WTC11 (cell line): ENCODE results near the gene DEGS1. TPM values are rescaled to one million over a fixed set of nuclear protein-coding genes. Genes with fewer than 3 reads are reported as not detected.

Source experiments
- ATAC-seq: fragments of 200-7000 bp; cut with Tn5 transposase; 2 replicates; pipeline ENCODE4 v1.10.0; 2021; ENCODE audit warnings: mild to moderate bottlenecking, moderate library complexity
- CTCF ChIA-PET: fragments of 300-600 bp; sonication (Branson Sonifier 250); formaldehyde crosslinking; loops from one replicate; lab custom pipeline; 2021; ENCODE audit warnings: antibody characterized with exemption; lab: Charles Lee
- POLR2A ChIA-PET: fragments of 350-600 bp; sonication (Branson Sonifier 250); formaldehyde crosslinking; loops from one replicate; lab custom pipeline; 2021; ENCODE audit warnings: antibody characterized with exemption; lab: Charles Lee
- DNase-seq: peaks from one replicate; pipeline ENCODE4 v3.0.0; 2021; ENCODE audit warnings: low spot score
- H3K27ac Mint-ChIP-seq: 2 replicates; pipeline ENCODE4 v1.8.0; 2021; ENCODE audit warnings: mixed read lengths
- H3K27me3 Mint-ChIP-seq: 2 replicates; pipeline ENCODE4 v1.8.0; 2021; ENCODE audit warnings: low read depth, mild to moderate bottlenecking, moderate library complexity, mixed read lengths
- H3K36me3 Mint-ChIP-seq: 2 replicates; pipeline ENCODE4 v1.8.0; 2021; ENCODE audit warnings: mixed read lengths
- H3K4me1 Mint-ChIP-seq: 2 replicates; pipeline ENCODE4 v1.8.0; 2022; ENCODE audit warnings: mixed read lengths
- H3K4me3 Mint-ChIP-seq: 2 replicates; pipeline ENCODE4 v1.8.0; 2021; ENCODE audit warnings: mild to moderate bottlenecking, moderate library complexity, mixed read lengths
- H3K9me3 Mint-ChIP-seq: 2 replicates; pipeline ENCODE4 v1.8.0; 2021; ENCODE audit warnings: mixed read lengths
- ATF6 ChIP-seq: sonication (generic); formaldehyde crosslinking; IDR thresholded peaks from 2 replicates; pipeline ENCODE4 v1.8.1; 2023; ENCODE audit warnings: mild to moderate bottlenecking, missing genetic modification reagents
- CBFB ChIP-seq: sonication (generic); formaldehyde crosslinking; IDR thresholded peaks from 2 replicates; pipeline ENCODE4 v1.8.1; 2022; ENCODE audit warnings: mild to moderate bottlenecking, low read depth, missing genetic modification reagents
- E2F1 ChIP-seq: sonication (generic); formaldehyde crosslinking; IDR thresholded peaks from 2 replicates; pipeline ENCODE4 v1.8.0; 2022; ENCODE audit warnings: mild to moderate bottlenecking, missing genetic modification reagents
- ELF4 ChIP-seq: sonication (generic); formaldehyde crosslinking; IDR thresholded peaks from 2 replicates; pipeline ENCODE4 v1.8.1; 2022; ENCODE audit warnings: low read depth, mild to moderate bottlenecking, moderate library complexity, missing genetic modification reagents
- EMX1 ChIP-seq: fragments of 250-450 bp; sonication (Bioruptor Pico); IDR thresholded peaks from 2 replicates; pipeline ENCODE4 v1.8.0; 2021; ENCODE audit warnings: mild to moderate bottlenecking
- NFE2L1 ChIP-seq: sonication (generic); formaldehyde crosslinking; IDR thresholded peaks from 2 replicates; pipeline ENCODE4 v1.8.1; 2023; ENCODE audit warnings: missing genetic modification reagents
- SP1 ChIP-seq: sonication (generic); formaldehyde crosslinking; conservative IDR thresholded peaks from 2 replicates; pipeline ENCODE4 v1.8.1; 2022; ENCODE audit warnings: missing genetic modification reagents
- ZNF121 ChIP-seq: sonication (generic); formaldehyde crosslinking; IDR thresholded peaks from 2 replicates; pipeline ENCODE4 v1.8.0; 2023; ENCODE audit warnings: missing genetic modification reagents
- ZSCAN18 ChIP-seq: fragments of 250-450 bp; sonication (Bioruptor Pico); IDR thresholded peaks from 2 replicates; pipeline ENCODE4 v2.1.2; 2022; ENCODE audit warnings: mild to moderate bottlenecking, moderate library complexity
- total RNA-seq: library from RNA; stranded (reverse); gene quantifications from 3 replicates; pipeline ENCODE4 v1.2.3, GENCODE V29; 2021
- TF ChIP-seq, protein P1 (sequence below): sonication (generic); formaldehyde crosslinking; IDR thresholded peaks from 2 replicates; pipeline ENCODE4 v1.8.0; 2022; ENCODE audit warnings: missing genetic modification reagents
- TF ChIP-seq, protein P2 (sequence below): sonication (generic); formaldehyde crosslinking; IDR thresholded peaks from 2 replicates; pipeline ENCODE4 v1.8.1; 2023; ENCODE audit warnings: mild to moderate bottlenecking, missing genetic modification reagents, moderate library complexity

DEGS1 gene
- total RNA-seq, 1 experiment from 2014 or later: 30.7 TPM

DNA sequence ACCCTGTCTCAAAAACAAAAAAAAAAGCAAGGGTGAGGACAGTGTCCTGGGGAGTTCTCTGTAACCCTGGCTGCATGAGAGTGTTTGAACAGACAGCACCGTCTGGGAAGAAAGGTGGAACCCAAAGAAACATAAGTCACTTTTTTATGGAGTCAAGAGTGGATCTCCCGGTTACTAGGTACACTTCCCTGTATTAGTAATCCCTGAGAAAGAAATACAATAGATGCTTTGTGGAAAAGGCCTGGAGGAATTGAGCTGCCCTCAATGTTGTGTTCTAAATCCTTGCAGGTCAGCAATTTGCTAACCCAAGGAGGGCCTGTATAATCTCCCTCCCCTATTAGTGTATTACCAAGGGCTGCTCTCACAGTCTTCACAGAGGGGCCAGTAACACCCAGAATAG is 16.6 kb downstream of the DEGS1 start:
- Mint-ChIP-seq H3K9me3 (no peaks in the 10 kb centered on the region), H3K36me3 (0 out of 2 replicates have a peak, but pooled peaks cover 2% of the 10 kb centered on the region), H3K27ac (no peak overlapping the region), H3K4me1 (peaks cover 16% of the 10 kb centered on the region), H3K4me3 (no peak overlapping the region), H3K27me3 (no peaks in the 10 kb centered on the region)
- TF ChIP-seq ATF6 (CRISPR knock-in tag) (no peak), ZNF121 (CRISPR knock-in tag) (no peak), CBFB (no peak)
- TF ChIP-seq, protein P1, sequence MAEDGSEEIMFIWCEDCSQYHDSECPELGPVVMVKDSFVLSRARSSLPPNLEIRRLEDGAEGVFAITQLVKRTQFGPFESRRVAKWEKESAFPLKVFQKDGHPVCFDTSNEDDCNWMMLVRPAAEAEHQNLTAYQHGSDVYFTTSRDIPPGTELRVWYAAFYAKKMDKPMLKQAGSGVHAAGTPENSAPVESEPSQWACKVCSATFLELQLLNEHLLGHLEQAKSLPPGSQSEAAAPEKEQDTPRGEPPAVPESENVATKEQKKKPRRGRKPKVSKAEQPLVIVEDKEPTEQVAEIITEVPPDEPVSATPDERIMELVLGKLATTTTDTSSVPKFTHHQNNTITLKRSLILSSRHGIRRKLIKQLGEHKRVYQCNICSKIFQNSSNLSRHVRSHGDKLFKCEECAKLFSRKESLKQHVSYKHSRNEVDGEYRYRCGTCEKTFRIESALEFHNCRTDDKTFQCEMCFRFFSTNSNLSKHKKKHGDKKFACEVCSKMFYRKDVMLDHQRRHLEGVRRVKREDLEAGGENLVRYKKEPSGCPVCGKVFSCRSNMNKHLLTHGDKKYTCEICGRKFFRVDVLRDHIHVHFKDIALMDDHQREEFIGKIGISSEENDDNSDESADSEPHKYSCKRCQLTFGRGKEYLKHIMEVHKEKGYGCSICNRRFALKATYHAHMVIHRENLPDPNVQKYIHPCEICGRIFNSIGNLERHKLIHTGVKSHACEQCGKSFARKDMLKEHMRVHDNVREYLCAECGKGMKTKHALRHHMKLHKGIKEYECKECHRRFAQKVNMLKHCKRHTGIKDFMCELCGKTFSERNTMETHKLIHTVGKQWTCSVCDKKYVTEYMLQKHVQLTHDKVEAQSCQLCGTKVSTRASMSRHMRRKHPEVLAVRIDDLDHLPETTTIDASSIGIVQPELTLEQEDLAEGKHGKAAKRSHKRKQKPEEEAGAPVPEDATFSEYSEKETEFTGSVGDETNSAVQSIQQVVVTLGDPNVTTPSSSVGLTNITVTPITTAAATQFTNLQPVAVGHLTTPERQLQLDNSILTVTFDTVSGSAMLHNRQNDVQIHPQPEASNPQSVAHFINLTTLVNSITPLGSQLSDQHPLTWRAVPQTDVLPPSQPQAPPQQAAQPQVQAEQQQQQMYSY (CRISPR knock-in tag): no peak
- TF ChIP-seq, protein P2, sequence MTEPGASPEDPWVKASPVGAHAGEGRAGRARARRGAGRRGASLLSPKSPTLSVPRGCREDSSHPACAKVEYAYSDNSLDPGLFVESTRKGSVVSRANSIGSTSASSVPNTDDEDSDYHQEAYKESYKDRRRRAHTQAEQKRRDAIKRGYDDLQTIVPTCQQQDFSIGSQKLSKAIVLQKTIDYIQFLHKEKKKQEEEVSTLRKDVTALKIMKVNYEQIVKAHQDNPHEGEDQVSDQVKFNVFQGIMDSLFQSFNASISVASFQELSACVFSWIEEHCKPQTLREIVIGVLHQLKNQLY (CRISPR knock-in tag): no peak
- no peak for DNase-seq
- CTCF ChIA-PET: interaction anchor here (0.6 kb wide), 1 partner anchor 47 kb away, joined by 3 read pairs; no protein-coding TSS in a partner anchor
- no peak for ATAC-seq
- POLR2A ChIA-PET: interaction anchor here (0.6 kb wide), 1 partner anchor 78 kb away, joined by 7 read pairs; no protein-coding TSS in a partner anchor

GRCh38 chr1:224201383-224201782 is 18.3 kb downstream of the DEGS1 start:
- Mint-ChIP-seq H3K36me3 (no peaks in the 10 kb centered on the region), H3K27me3 (no peaks in the 10 kb centered on the region), H3K9me3 (no peaks in the 10 kb centered on the region), H3K27ac (peak overlapping the region; percentile 73; the same call in 1 of the 2 replicates), H3K4me1 (peaks cover 15% of the 10 kb centered on the region), H3K4me3 (no peak overlapping the region)
- TF ChIP-seq ZNF121 (CRISPR knock-in tag) (no peak), EMX1 (CRISPR knock-in tag) (no peak)
- POLR2A ChIA-PET: no interaction called here
- CTCF ChIA-PET: no interaction called here
- ATAC-seq: no peak
- DNase-seq: no peak

- no peaks in the 10 kb centered on the region for H3K36me3 Mint-ChIP-seq
- ChIA-PET POLR2A (interaction anchor here (0.6 kb wide), 1 partner anchor 1535 kb away, joined by 6 read pairs; no protein-coding TSS in a partner anchor), CTCF (no interaction called here)
- H3K27ac Mint-ChIP-seq: no peak overlapping the region
- no peak for ATAC-seq
- TF ChIP-seq ZSCAN18 (no peak), E2F1 (no peak), NFE2L1 (no peak), SP1 (no peak), ELF4 (no peak)
- TF ChIP-seq, protein P1 (CRISPR knock-in tag): no peak
- peaks cover 15% of the 10 kb centered on the region for H3K4me1 Mint-ChIP-seq
- H3K9me3 Mint-ChIP-seq: no peaks in the 10 kb centered on the region
- no peak for DNase-seq
- no peaks in the 10 kb centered on the region for H3K27me3 Mint-ChIP-seq
- no peak overlapping the region for H3K4me3 Mint-ChIP-seq
Observed at GRCh38 chr1:224201853-224202252, 18.8 kb downstream of the DEGS1 start.
